ENCODE data around the gene WDR72.

- TF ChIP-seq YY1 (IDR thresholded peaks at IDR 0.05; ENCODE audit: insufficient read depth, insufficient read length) (no peak), ZNF274 (IDR thresholded peaks at IDR 0.05; ENCODE audit: low read depth, low read length) (no peak)
These were observed 246.0 kb downstream of the WDR72 start for GRCh38 chr15:53513431-53513830.

Data from NT2/D1 (cell line).